T-cell (primary cell): Measurements from ENCODE around the gene CHURC1. TPM values are rescaled to one million over a fixed set of nuclear protein-coding genes. Genes with fewer than 3 reads are reported as not detected.

Experiments used
- ATAC-seq, 4 experiments: fragments of 200-7000 bp in 3 of 4; fragments of 150-1000 bp in 1 of 4; cut with Tn5 transposase; replicated peaks in 1 of 4; 1 replicate in 3 of 4; 2 replicates in 1 of 4; pipeline ENCODE4 v1.10.0; 2021; ENCODE audit warnings: moderate library complexity in 3 of 4, mild to moderate bottlenecking in 2 of 4, moderate number of reproducible peaks in 1 of 4
- CTCF ChIA-PET, 2 donors: fragments of 300-600 bp; sonication (Branson Sonifier 250); formaldehyde crosslinking; loops; one replicate each; lab custom pipeline; 2022; ENCODE audit warnings: antibody characterized with exemption in 2 of 2; lab: Charles Lee
- POLR2A ChIA-PET, 2 donors: fragments of 300-600 bp; sonication (Branson Sonifier 250); formaldehyde crosslinking; loops; one replicate each; lab custom pipeline; 2022; ENCODE audit warnings: antibody characterized with exemption in 2 of 2; lab: Charles Lee
- DNase-seq, 35 experiments: peaks; one replicate each; pipeline versions ENCODE4 v3.0.0 to v3.0.0-alpha.2; 2013 to 2023
- H3K27ac ChIP-seq: one replicate; pipeline ENCODE4 v1.5.1; 2013; ENCODE audit warnings: low read length
- H3K27me3 ChIP-seq, 2 experiments: replicated peaks in 1 of 2; 1 replicate in 1 of 2; 2 replicates in 1 of 2; pipeline versions ENCODE4 v1.6.1 to v1.7.0; 2013; ENCODE audit warnings: low read length in 1 of 2, mixed read lengths in 1 of 2; ENCODE audit not compliant: control insufficient read depth in 2 of 2, insufficient read depth in 2 of 2; ENCODE audit errors: extremely low read depth in 1 of 2
- H3K36me3 ChIP-seq, 2 donors: 1 replicate in 1 of 2; 2 replicates in 1 of 2; pipeline versions ENCODE4 v1.6.1 to v1.7.0; 2013; ENCODE audit warnings: low read length in 1 of 2; ENCODE audit not compliant: control insufficient read depth in 2 of 2, insufficient read depth in 1 of 2; ENCODE audit errors: extremely low read depth in 1 of 2
- H3K4me1 ChIP-seq, 2 experiments: 1 replicate in 1 of 2; 2 replicates in 1 of 2; pipeline versions ENCODE4 v1.6.1 to v1.7.0; 2013; ENCODE audit warnings: low read length in 2 of 2, mixed read lengths in 1 of 2; ENCODE audit not compliant: insufficient read depth in 2 of 2, control insufficient read depth in 1 of 2; ENCODE audit errors: extremely low read depth in 1 of 2
- H3K4me3 ChIP-seq, 2 donors: 1 replicate in 1 of 2; 2 replicates in 1 of 2; pipeline versions ENCODE4 v1.5.1 to v1.7.0; 2013; ENCODE audit warnings: mild to moderate bottlenecking in 2 of 2, low read length in 1 of 2, moderate library complexity in 1 of 2; ENCODE audit not compliant: control insufficient read depth in 1 of 2; ENCODE audit errors: extremely low read depth in 1 of 2
- H3K9me3 ChIP-seq: 2 replicates; pipeline ENCODE4 v1.7.0; 2013
- H3K27ac Mint-ChIP-seq, 2 donors: one replicate each; pipeline ENCODE4 v1.8.0; 2020 to 2021; ENCODE audit warnings: mild to moderate bottlenecking in 2 of 2, mixed read lengths in 2 of 2
- H3K27me3 Mint-ChIP-seq, 2 donors: one replicate each; pipeline ENCODE4 v1.8.0; 2021 to 2022; ENCODE audit warnings: mixed read lengths in 2 of 2
- H3K36me3 Mint-ChIP-seq: one replicate; pipeline ENCODE4 v1.8.0; 2021; ENCODE audit warnings: mixed read lengths
- H3K4me1 Mint-ChIP-seq, 3 donors: one replicate each; pipeline ENCODE4 v1.8.0; 2020 to 2022; ENCODE audit warnings: mixed read lengths in 3 of 3, mild to moderate bottlenecking in 1 of 3
- H3K4me3 Mint-ChIP-seq, 3 donors: one replicate each; pipeline ENCODE4 v1.8.0; 2020 to 2022; ENCODE audit warnings: mild to moderate bottlenecking in 3 of 3, mixed read lengths in 3 of 3, moderate library complexity in 3 of 3
- H3K9me3 Mint-ChIP-seq, 3 donors: one replicate each; pipeline ENCODE4 v1.8.0; 2020 to 2022; ENCODE audit warnings: mixed read lengths in 3 of 3
- WGBS: methylation state at CpG from one replicate; pipeline ENCODE4 v1.1.5; 2013; ENCODE audit warnings: missing lambda C conversion rate; ENCODE audit not compliant: insufficient coverage; 5-methylcytosine and 5-hydroxymethylcytosine counted together
- total RNA-seq, 35 experiments: library from RNA in 6 of 35; stranded (reverse) in 6 of 35; fragments of 120-200 nt in 1 of 35; gene quantifications; one replicate each; pipeline versions ENCODE4 v1.2.1 to v1.2.4 and lab custom pipeline; 2013 to 2026

The CHURC1 gene
- total RNA-seq, 5 donors from 2014 or later (not counting 1 experiment from before 2014, with no cell fraction given) = 57.6 to 99.7 (median 91.1) TPM

DNA sequence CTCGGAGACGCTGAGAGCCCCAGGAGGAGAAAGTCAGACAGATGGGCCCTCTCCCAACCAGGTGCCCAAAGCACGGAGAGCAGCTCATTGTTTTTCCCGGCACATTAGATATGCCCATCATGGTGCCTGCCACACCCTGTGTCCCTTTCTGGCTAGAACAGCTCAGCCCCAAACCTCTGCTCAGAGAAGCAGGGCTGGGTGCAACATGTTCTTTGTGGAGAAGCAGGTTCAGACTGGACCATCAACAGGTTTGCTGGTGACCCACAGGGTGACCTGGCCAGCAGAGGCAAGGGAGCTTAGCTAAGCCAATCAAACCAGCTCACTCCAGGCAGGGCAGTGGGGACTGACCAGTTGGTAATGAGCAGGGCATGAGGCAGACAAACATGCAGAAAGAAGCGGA, 44.5 kb downstream of the CHURC1 start:
- ChIA-PET POLR2A (no interaction called here), CTCF (no interaction called here)
- peaks cover 2 to 11% (median 2%) of the 10 kb centered on the region in 3 donors for H3K4me1 Mint-ChIP-seq
- no peak overlapping the region for H3K4me3 Mint-ChIP-seq
- DNase-seq (no peak), ATAC-seq (no peak)
- no peaks in the 10 kb centered on the region for H3K9me3 Mint-ChIP-seq
- no peak overlapping the region for H3K27ac Mint-ChIP-seq
- no peak overlapping the region for H3K4me3 ChIP-seq
- peaks cover 0 to 6% of the 10 kb centered on the region in 2 donors for H3K36me3 ChIP-seq
- H3K27me3 ChIP-seq = no peaks in the 10 kb centered on the region
- H3K4me1 ChIP-seq = peaks cover 0 to 7% of the 10 kb centered on the region in 2 experiments
- H3K27ac ChIP-seq = no peak overlapping the region
- no peaks in the 10 kb centered on the region for H3K27me3 Mint-ChIP-seq
- H3K36me3 Mint-ChIP-seq = peaks cover 18% of the 10 kb centered on the region
- WGBS = 98% methylated on average over 5 of the region's 5 CpGs
- no peaks in the 10 kb centered on the region for H3K9me3 ChIP-seq

DNA sequence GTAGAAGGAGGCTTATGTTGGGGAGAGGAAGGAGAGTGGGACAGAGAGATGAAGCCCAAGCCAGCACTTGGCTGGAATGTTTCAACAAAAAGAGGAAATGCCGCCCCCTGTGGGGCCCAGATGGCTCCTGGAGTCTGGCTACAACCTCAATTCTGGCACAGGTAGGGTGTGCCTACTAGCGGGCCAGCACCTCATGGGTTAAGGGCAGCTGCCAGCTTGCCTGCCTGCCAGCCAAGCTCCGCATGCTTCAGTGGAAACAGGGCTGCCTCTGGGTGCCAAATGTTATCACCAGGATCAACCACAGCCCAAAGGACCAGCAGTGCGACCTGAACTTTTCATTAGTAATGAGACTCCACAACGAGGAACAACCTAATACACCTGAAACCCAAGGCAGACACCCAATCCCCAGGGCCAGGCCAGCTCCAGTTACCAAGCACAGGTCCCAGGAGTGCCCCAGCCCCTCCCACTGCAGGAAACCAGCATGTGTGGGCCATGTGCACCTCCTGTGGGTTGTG, 46.6 kb downstream of the CHURC1 start:
- ATAC-seq (no peak), DNase-seq (no peak)
- no peaks in the 10 kb centered on the region for H3K27me3 ChIP-seq
- CTCF ChIA-PET = interaction anchor here in 1 of 2 donors (0.8 kb wide), 1 partner anchor 69 kb away, joined by 4 read pairs; no protein-coding TSS in a partner anchor
- no peak overlapping the region for H3K4me3 ChIP-seq
- peaks cover 0 to 7% of the 10 kb centered on the region in 2 experiments for H3K4me1 ChIP-seq
- Mint-ChIP-seq H3K4me1 (peaks cover 2 to 14% (median 2%) of the 10 kb centered on the region in 3 donors), H3K9me3 (no peaks in the 10 kb centered on the region), H3K36me3 (peaks cover 9% of the 10 kb centered on the region), H3K4me3 (no peak overlapping the region), H3K27me3 (no peaks in the 10 kb centered on the region), H3K27ac (no peak overlapping the region)
- peaks cover 0 to 4% of the 10 kb centered on the region in 2 donors for H3K36me3 ChIP-seq
- POLR2A ChIA-PET = interaction anchor here in 1 of 2 donors (0.7 kb wide), 1 partner anchor 47 kb away, joined by 3 read pairs; no protein-coding TSS in a partner anchor
- no peak overlapping the region for H3K27ac ChIP-seq
- WGBS = 86% methylated on average over 4 of the region's 5 CpGs
- H3K9me3 ChIP-seq = no peaks in the 10 kb centered on the region

DNA sequence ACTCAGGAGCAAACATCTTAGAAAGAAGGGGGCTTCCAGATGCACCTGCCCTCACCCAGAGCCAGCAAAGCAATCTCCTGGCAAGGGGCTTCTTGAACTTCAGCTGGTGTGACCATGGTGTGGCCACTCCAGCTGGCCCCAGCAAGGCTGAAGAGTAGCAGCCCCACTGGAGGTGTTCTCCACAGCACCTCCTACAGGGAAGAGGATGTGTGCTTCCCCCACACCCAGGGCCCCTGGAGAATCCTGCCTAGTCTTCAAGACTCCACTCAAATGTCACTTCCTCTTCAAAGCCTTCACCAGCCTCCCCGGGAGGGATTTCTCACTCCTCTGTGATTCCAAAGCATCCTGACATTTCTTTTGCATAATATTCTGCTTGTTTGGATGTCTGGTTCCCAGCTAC, 49.4 kb downstream of the CHURC1 start:
- no peaks in the 10 kb centered on the region for H3K27me3 Mint-ChIP-seq
- no peaks in the 10 kb centered on the region for H3K9me3 Mint-ChIP-seq
- no peak overlapping the region for H3K27ac Mint-ChIP-seq
- H3K36me3 Mint-ChIP-seq = no peaks in the 10 kb centered on the region
- no peak for ATAC-seq
- H3K9me3 ChIP-seq = no peaks in the 10 kb centered on the region
- no peaks in the 10 kb centered on the region for H3K36me3 ChIP-seq
- ChIA-PET CTCF (no interaction called here), POLR2A (no interaction called here)
- DNase-seq = no peak
- H3K27ac ChIP-seq = no peak overlapping the region
- WGBS = no CpG with 5 or more reads among the region's 1 CpG
- H3K4me1 ChIP-seq = peaks cover 0 to 7% of the 10 kb centered on the region in 2 experiments
- peaks cover 6 to 23% (median 10%) of the 10 kb centered on the region in 3 donors for H3K4me1 Mint-ChIP-seq
- no peak overlapping the region for H3K4me3 Mint-ChIP-seq
- no peak overlapping the region for H3K4me3 ChIP-seq
- no peaks in the 10 kb centered on the region for H3K27me3 ChIP-seq

DNA sequence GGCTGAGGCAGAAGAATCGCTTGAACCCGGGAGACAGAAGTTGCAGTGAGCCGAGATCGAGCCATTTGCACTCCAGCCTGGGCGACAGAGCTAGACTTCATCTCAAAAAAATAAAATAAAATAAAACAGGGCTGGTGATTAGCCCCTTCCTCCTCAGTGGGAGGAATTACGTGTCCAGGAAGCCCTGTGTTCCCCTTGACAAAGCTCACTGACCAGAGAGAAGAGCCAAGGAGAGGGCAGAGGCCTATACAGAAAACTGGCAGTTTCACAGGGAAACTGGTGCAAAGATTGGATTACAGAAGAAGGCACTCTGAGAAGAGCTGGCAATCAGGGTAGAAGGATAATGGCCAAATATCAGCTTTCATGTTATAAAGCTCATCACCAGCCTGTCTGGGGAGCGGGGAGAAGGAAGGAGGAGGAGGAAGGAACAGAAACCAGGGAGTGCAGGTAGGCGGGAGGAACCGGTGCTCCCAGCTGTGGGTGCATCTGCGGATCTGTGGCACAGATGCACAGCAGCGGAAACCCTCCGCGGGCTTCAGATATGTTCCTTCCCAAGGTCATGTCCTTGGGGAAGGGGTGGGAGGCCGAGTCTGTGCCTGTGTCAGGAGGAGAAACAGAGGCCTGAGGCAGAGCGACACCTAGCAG, 51.2 kb downstream of the CHURC1 start:
- H3K36me3 Mint-ChIP-seq = no peaks in the 10 kb centered on the region
- DNase-seq = no peak
- no peaks in the 10 kb centered on the region for H3K9me3 Mint-ChIP-seq
- no peak overlapping the region for H3K4me3 Mint-ChIP-seq
- 88% methylated on average over 6 of the region's 15 CpGs for WGBS
- Histone ChIP-seq H3K9me3 (no peaks in the 10 kb centered on the region), H3K27ac (no peak overlapping the region), H3K4me1 (peaks cover 0 to 7% of the 10 kb centered on the region in 2 experiments), H3K27me3 (no peaks in the 10 kb centered on the region), H3K4me3 (no peak overlapping the region), H3K36me3 (no peaks in the 10 kb centered on the region)
- H3K27ac Mint-ChIP-seq = no peak overlapping the region
- no peak for ATAC-seq
- CTCF ChIA-PET = no interaction called here
- POLR2A ChIA-PET = no interaction called here
- no peaks in the 10 kb centered on the region for H3K27me3 Mint-ChIP-seq
- H3K4me1 Mint-ChIP-seq = peaks cover 11 to 25% (median 14%) of the 10 kb centered on the region in 3 donors

DNA sequence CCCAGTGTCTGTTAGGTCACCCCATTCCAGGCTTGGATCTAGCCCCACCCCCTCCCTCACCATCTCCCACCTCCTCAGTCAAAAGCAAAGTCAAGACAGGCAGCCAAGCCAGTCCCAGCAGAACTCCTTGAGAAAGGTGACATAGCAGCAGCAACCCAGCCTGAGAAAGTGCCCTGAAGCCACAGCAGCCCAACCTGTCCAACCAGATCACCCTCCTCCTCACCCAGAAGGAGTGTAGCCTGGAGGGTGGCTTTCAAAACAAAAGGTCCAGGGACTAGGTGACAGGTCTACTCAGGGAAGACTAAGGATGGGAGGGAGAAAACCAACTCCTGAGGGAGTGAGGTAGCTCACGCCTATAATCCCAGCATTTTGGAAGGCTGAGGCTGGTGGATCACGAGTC, 52.7 kb downstream of the CHURC1 start:
- no peaks in the 10 kb centered on the region for H3K36me3 Mint-ChIP-seq
- H3K9me3 ChIP-seq = no peaks in the 10 kb centered on the region
- H3K27me3 Mint-ChIP-seq = no peaks in the 10 kb centered on the region
- peaks cover 0 to 8% of the 10 kb centered on the region in 2 experiments for H3K27me3 ChIP-seq
- no peak for DNase-seq
- H3K4me1 Mint-ChIP-seq = peaks cover 21 to 31% (median 22%) of the 10 kb centered on the region in 3 donors
- POLR2A ChIA-PET = interaction anchor here in 1 of 2 donors (0.7 kb wide), 1 partner anchor 78 kb away, joined by 5 read pairs; no protein-coding TSS in a partner anchor
- ATAC-seq = no peak
- no peak overlapping the region for H3K4me3 Mint-ChIP-seq
- WGBS = no CpG with 5 or more reads among the region's 2 CpGs
- CTCF ChIA-PET = interaction anchor here in 1 of 2 donors (1.5 kb wide), 1 partner anchor 17 kb away, joined by 3 read pairs; no protein-coding TSS in a partner anchor
- no peak overlapping the region for H3K4me3 ChIP-seq
- peak overlapping the region in 1 of 2 donors; percentile 60 for H3K27ac Mint-ChIP-seq
- no peak overlapping the region for H3K27ac ChIP-seq
- no peaks in the 10 kb centered on the region for H3K9me3 Mint-ChIP-seq
- no peaks in the 10 kb centered on the region for H3K36me3 ChIP-seq
- peaks cover 0 to 12% of the 10 kb centered on the region in 2 experiments for H3K4me1 ChIP-seq

DNA sequence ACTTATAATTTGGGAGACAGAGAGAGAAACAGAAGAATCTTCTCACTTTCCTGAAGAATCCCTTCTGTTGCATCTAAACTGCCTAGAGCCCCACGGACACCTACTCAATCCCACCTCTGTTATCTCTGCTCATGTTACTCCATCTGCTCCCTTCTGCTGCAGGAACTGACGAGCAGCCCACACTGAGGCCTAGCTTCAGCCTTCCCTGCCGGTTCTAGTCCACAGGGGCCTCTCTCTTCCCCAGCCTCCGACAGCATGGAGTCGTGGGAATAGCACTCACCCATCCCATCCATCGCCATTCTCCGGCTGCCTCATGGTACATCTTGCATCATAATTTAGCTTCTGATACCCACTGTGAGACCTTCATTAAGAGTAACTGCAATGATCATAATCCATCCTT, 53.9 kb downstream of the CHURC1 start:
- ChIA-PET POLR2A (interaction anchor here in 1 of 2 donors (0.5 kb wide), 2 partner anchors 9 to 10 kb away, joined by 5 to 7 read pairs; no protein-coding TSS in a partner anchor), CTCF (interaction anchor here in 1 of 2 donors (0.6 kb wide), 2 partner anchors 285 to 753 kb away, joined by 3 to 11 read pairs; no protein-coding TSS in a partner anchor)
- no peaks in the 10 kb centered on the region for H3K9me3 Mint-ChIP-seq
- H3K27me3 Mint-ChIP-seq = no peaks in the 10 kb centered on the region
- H3K4me1 ChIP-seq = peaks cover 0 to 16% of the 10 kb centered on the region in 2 experiments
- peaks cover 22 to 31% (median 23%) of the 10 kb centered on the region in 3 donors for H3K4me1 Mint-ChIP-seq
- no peaks in the 10 kb centered on the region for H3K36me3 ChIP-seq
- no peaks in the 10 kb centered on the region for H3K36me3 Mint-ChIP-seq
- no peaks in the 10 kb centered on the region for H3K9me3 ChIP-seq
- H3K27me3 ChIP-seq = peaks cover 0 to 12% of the 10 kb centered on the region in 2 experiments
- no peak overlapping the region for H3K27ac ChIP-seq
- 95% methylated on average over 7 of the region's 7 CpGs for WGBS
- H3K4me3 Mint-ChIP-seq = no peak overlapping the region
- DNase-seq (no peak), ATAC-seq (no peak)
- no peak overlapping the region for H3K27ac Mint-ChIP-seq
- H3K4me3 ChIP-seq = no peak overlapping the region
